A673 (cell line): ENCODE results near the gene ATP6V1D. TPM values are rescaled to one million over a fixed set of nuclear protein-coding genes. Genes with fewer than 3 reads are reported as not detected.

Experiments
- BruUV-seq: library from RNA; stranded (reverse); fragments of 400-500 nt; replicated peaks from 2 replicates; lab custom pipeline; 2021; lab: Mats Ljungman, UMichigan
- CTCF ChIA-PET: fragments of 300-600 bp; sonication (Branson Sonifier 250); formaldehyde crosslinking; loops from one replicate; lab custom pipeline; 2022; ENCODE audit warnings: antibody characterized with exemption; lab: Charles Lee
- POLR2A ChIA-PET: fragments of 300-600 bp; sonication (Branson Sonifier 250); formaldehyde crosslinking; loops from one replicate; lab custom pipeline; 2022; ENCODE audit warnings: antibody characterized with exemption; ENCODE audit not compliant: low non-redundant PET; lab: Charles Lee
- DNase-seq: peaks from one replicate; pipeline ENCODE4 v3.0.0-alpha.2; 2015; ENCODE audit warnings: low spot score
- H3K27ac ChIP-seq: fragments of 200-600 bp; sonication (generic); 2 replicates; pipeline ENCODE4 v1.5.1; 2016; ENCODE audit warnings: mixed run types, low read depth, mild to moderate bottlenecking, mixed read lengths, antibody characterized with exemption, low read length; ENCODE audit not compliant: poor library complexity, severe bottlenecking
- H3K27me3 ChIP-seq: fragments of 200-600 bp; sonication (generic); replicated peaks from 2 replicates; pipeline ENCODE4 v1.6.1; 2017; ENCODE audit warnings: mixed run types, low read depth, mild to moderate bottlenecking, mixed read lengths, antibody characterized with exemption, low read length; ENCODE audit not compliant: insufficient read depth, poor library complexity
- H3K36me3 ChIP-seq: fragments of 200-600 bp; sonication (generic); 2 replicates; pipeline ENCODE4 v1.6.1; 2016; ENCODE audit warnings: mixed run types, mild to moderate bottlenecking, mixed read lengths, antibody characterized with exemption, low read length; ENCODE audit not compliant: insufficient read depth, poor library complexity, severe bottlenecking
- H3K4me1 ChIP-seq: fragments of 200-600 bp; sonication (generic); 2 replicates; pipeline ENCODE4 v1.6.1; 2017; ENCODE audit warnings: mixed run types, mild to moderate bottlenecking, mixed read lengths, antibody characterized with exemption, low read length; ENCODE audit not compliant: insufficient read depth, poor library complexity, severe bottlenecking
- H3K4me3 ChIP-seq: fragments of 200-600 bp; sonication (generic); 2 replicates; pipeline ENCODE4 v1.5.1; 2016; ENCODE audit warnings: low read depth, mixed run types, mild to moderate bottlenecking, mixed read lengths, low read length; ENCODE audit not compliant: poor library complexity, severe bottlenecking
- H3K9me3 ChIP-seq: fragments of 200-600 bp; sonication (generic); 2 replicates; pipeline ENCODE4 v1.6.1; 2016; ENCODE audit warnings: mixed run types, low read depth, mild to moderate bottlenecking, mixed read lengths, antibody characterized with exemption, low read length; ENCODE audit not compliant: poor library complexity, severe bottlenecking
- EZH2 ChIP-seq: fragments of 200-600 bp; sonication (generic); IDR thresholded peaks from 2 replicates; pipeline ENCODE4 v1.6.1; 2017; ENCODE audit warnings: borderline replicate concordance, low read depth, mild to moderate bottlenecking, mixed read lengths, antibody characterized with exemption, low read length; ENCODE audit not compliant: poor library complexity, severe bottlenecking
- intact Hi-C: fragments of 100-400 bp; cut with micrococcal nuclease; formaldehyde crosslinking; loops from one replicate; pipeline ENCODE4 v1.10.0; 2022; ENCODE audit not compliant: unreplicated experiment
- total RNA-seq: library from RNA; stranded (reverse); gene quantifications from 2 replicates; pipeline ENCODE4 v1.2.3, GENCODE V29; 2021
- TF ChIP-seq, protein P1 (sequence below): fragments of 300-800, 200-600 bp; sonication (generic); conservative IDR thresholded peaks from 2 replicates; pipeline ENCODE4 v1.5.1; 2017; ENCODE audit warnings: low read depth, mild to moderate bottlenecking, antibody characterized with exemption, low read length, moderate library complexity, mixed read lengths

ATP6V1D gene
- total RNA-seq, 1 experiment from 2014 or later = 122 TPM

DNA sequence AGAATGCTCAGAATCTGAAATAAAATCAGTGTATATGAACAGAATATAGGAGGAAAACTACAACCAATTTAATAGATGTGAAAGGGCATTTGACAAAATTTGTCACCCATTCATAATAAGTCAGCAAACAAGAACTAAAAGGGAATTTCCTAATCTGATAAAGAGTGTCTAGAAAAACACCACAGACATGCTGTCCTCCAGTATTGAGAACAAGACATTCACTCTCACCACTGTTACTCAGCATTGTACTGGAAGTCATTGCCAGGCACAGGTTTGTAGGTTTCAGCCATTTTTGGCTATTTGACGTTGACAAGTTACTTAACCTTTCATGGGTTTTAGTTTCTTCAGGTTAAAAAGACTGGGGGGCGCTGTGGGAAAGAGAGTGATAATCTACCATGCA is 13.7 kb upstream of the ATP6V1D start:
- TF ChIP-seq EZH2 = no peak
- TF ChIP-seq, protein P1, sequence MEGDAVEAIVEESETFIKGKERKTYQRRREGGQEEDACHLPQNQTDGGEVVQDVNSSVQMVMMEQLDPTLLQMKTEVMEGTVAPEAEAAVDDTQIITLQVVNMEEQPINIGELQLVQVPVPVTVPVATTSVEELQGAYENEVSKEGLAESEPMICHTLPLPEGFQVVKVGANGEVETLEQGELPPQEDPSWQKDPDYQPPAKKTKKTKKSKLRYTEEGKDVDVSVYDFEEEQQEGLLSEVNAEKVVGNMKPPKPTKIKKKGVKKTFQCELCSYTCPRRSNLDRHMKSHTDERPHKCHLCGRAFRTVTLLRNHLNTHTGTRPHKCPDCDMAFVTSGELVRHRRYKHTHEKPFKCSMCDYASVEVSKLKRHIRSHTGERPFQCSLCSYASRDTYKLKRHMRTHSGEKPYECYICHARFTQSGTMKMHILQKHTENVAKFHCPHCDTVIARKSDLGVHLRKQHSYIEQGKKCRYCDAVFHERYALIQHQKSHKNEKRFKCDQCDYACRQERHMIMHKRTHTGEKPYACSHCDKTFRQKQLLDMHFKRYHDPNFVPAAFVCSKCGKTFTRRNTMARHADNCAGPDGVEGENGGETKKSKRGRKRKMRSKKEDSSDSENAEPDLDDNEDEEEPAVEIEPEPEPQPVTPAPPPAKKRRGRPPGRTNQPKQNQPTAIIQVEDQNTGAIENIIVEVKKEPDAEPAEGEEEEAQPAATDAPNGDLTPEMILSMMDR = no peak
- CTCF ChIA-PET = no interaction called here
- peaks cover 93% of the 10 kb centered on the region for H3K36me3 ChIP-seq
- intact Hi-C loops = no loop called here
- no peaks in the 10 kb centered on the region for H3K27me3 ChIP-seq
- DNase-seq = no peak
- no TSS peak for BruUV-seq
- no peaks in the 10 kb centered on the region for H3K4me1 ChIP-seq
- POLR2A ChIA-PET = no interaction called here
- H3K27ac ChIP-seq = no peak overlapping the region
- no peak overlapping the region for H3K4me3 ChIP-seq
- no peaks in the 10 kb centered on the region for H3K9me3 ChIP-seq

DNA sequence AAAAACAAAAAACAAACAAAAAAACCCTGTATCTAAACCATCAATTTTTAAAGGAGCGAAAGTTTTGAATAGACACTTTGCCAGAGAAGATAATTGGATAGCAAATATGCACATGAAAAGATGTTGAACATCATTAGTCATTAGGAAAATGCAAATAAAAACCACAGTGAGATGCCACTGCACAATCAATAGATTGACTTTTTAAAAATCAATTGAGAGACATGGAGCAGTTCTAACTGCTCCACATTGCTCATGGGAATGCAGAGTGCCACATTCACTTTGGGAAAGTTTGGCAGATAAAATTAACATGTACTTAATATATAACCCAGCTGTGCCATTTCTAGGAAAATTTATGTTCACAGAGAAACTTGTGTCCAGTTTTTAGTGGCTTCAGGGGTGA is 13.2 kb upstream of the ATP6V1D start:
- Histone ChIP-seq H3K9me3 (no peaks in the 10 kb centered on the region), H3K36me3 (peaks cover 93% of the 10 kb centered on the region), H3K27me3 (no peaks in the 10 kb centered on the region), H3K27ac (no peak overlapping the region), H3K4me1 (no peaks in the 10 kb centered on the region), H3K4me3 (no peak overlapping the region)
- DNase-seq = no peak
- TF ChIP-seq, protein P1 = no peak
- TF ChIP-seq EZH2 = no peak
- POLR2A ChIA-PET = no interaction called here
- no TSS peak for BruUV-seq
- CTCF ChIA-PET = no interaction called here
- intact Hi-C loops = no loop called here

DNA sequence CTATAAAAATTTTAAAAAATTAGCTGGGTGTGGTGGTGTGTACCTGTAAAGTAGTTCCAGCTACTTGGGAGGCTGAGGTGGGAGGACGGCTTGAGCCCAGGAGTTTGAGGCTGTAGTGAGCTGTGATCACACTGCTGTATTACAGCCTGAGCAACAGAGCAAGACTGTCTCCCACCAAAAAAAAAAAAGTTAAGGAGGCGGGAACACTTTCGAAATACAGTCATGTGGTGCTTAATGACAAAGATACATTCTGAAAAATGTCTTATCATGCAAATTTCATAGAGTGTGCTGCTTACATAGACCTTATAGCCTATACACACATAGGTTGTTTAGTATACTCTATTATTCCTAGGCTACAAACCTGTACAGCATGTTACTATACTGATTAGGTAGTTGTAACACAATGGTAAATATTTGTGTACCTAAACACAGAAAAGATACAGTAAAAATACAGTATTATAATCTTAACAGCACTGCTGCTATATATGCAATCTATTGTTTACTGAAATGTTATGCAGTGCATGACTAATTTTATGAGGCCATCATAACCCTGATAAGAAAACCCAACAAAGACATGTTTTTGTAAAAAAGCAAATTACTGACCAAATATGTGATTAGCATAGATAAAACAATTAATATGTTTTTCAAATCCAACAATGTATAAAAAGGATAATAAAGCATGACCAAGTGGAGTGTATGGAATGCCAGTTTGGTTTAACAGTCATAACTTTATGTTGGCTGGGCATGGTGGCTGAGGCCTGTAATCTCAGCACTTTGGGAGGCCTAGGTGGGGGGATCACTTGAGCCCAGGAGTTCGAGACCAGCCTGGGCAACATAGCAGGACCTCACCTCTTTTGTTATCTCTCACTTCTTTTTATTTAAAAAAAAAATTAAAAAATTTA is 11.9 kb upstream of the ATP6V1D start:
- Histone ChIP-seq H3K4me3 (no peak overlapping the region), H3K36me3 (peaks cover 91% of the 10 kb centered on the region), H3K27ac (no peak overlapping the region), H3K4me1 (no peaks in the 10 kb centered on the region), H3K27me3 (no peaks in the 10 kb centered on the region), H3K9me3 (no peaks in the 10 kb centered on the region)
- no peak for DNase-seq
- no TSS peak for BruUV-seq
- ChIA-PET POLR2A (no interaction called here), CTCF (no interaction called here)
- no peak for TF ChIP-seq EZH2
- TF ChIP-seq, protein P1 = no peak
- intact Hi-C loops = no loop called here
